Spleen (tissue), 7 donors: Measurements from ENCODE around the gene TERC.

Source experiments
- CTCF ChIP-seq, 11 experiments: fragments of 200-600 bp in 7 of 11; fragments of 450-650 bp in 4 of 11; sonication (generic) in 4 of 11; IDR thresholded peaks in 8 of 11; conservative IDR thresholded peaks in 3 of 11; 1 replicate in 7 of 11; 2 replicates in 4 of 11; pipeline versions ENCODE4 v1.4.0 to v1.8.0; 2016 to 2021; ENCODE audit warnings: antibody characterized with exemption in 11 of 11, inconsistent platforms in 4 of 11, mild to moderate bottlenecking in 1 of 11
- POLR2A ChIP-seq, 3 donors: fragments of 450-650 bp; IDR thresholded peaks; one replicate each; pipeline ENCODE4 v1.5.1; 2017; ENCODE audit warnings: antibody characterized with exemption in 3 of 3, mild to moderate bottlenecking in 1 of 3
- POLR2AphosphoS5 ChIP-seq, 3 donors: sonication (generic); formaldehyde crosslinking; IDR thresholded peaks; one replicate each; pipeline ENCODE4 v1.5.1; 2017; ENCODE audit warnings: antibody characterized with exemption in 3 of 3
- donor health status: DM: no; HTN: no; CAD: no; lungs with moderate emphysema.
- donor health status: DM: no; HTN: no; CAD: no.
- donor health status: DM: no; HTN: no; CAD: no.

GRCh38 chr3:169751875-169752274 is 13.0 kb downstream of the TERC start:
- TF ChIP-seq CTCF (IDR thresholded peaks at IDR 0.05 in 8 of 11, conservative IDR thresholded peaks at IDR 0.05 in 3 of 11) (no peak), POLR2AphosphoS5 (IDR thresholded peaks at IDR 0.05) (no peak), POLR2A (IDR thresholded peaks at IDR 0.05) (no peak)
